Adipocyte (in vitro differentiated cells): Measurements from ENCODE around the gene RIOK1.

Experiments used
- DNase-seq: peaks from one replicate; pipeline ENCODE4 v3.0.0-alpha.2; 2015; ENCODE audit warnings: low read depth
- H3K27me3 ChIP-seq: replicated peaks from 2 replicates; pipeline ENCODE4 v1.7.0; 2013; ENCODE audit warnings: mild to moderate bottlenecking, low read length, moderate library complexity; ENCODE audit not compliant: control insufficient read depth, insufficient read depth
- H3K36me3 ChIP-seq: 2 replicates; pipeline ENCODE4 v1.7.0; 2013; ENCODE audit warnings: low read length, mild to moderate bottlenecking, moderate library complexity; ENCODE audit not compliant: control insufficient read depth, insufficient read depth, severe bottlenecking
- H3K4me1 ChIP-seq: 2 replicates; pipeline ENCODE4 v1.7.0; 2013; ENCODE audit warnings: mild to moderate bottlenecking, low read length, moderate library complexity; ENCODE audit not compliant: control insufficient read depth, insufficient read depth
- H3K4me3 ChIP-seq: 2 replicates; pipeline ENCODE4 v1.7.0; 2013; ENCODE audit warnings: mild to moderate bottlenecking, low read length, moderate library complexity
- H3K9ac ChIP-seq: 2 replicates; pipeline ENCODE4 v1.7.0; 2013; ENCODE audit warnings: mild to moderate bottlenecking, low read length, moderate library complexity
- H3K9me3 ChIP-seq: 2 replicates; pipeline ENCODE4 v1.7.0; 2013; ENCODE audit warnings: mild to moderate bottlenecking, low read length, moderate library complexity; ENCODE audit not compliant: control insufficient read depth

The RIOK1 gene

GRCh38 chr6:7410851-7411250 lies 21.2 kb downstream of the RIOK1 start:
- Histone ChIP-seq H3K4me1 (peaks cover 12% of the 10 kb centered on the region), H3K9me3 (no peaks in the 10 kb centered on the region), H3K4me3 (no peak overlapping the region), H3K9ac (no peak overlapping the region), H3K36me3 (peaks cover 88% of the 10 kb centered on the region), H3K27me3 (no peaks in the 10 kb centered on the region)
- DNase-seq = no peak

GRCh38 chr6:7411328-7411727 lies 21.7 kb downstream of the RIOK1 start:
- Histone ChIP-seq H3K9ac (no peak overlapping the region), H3K9me3 (no peaks in the 10 kb centered on the region), H3K4me3 (no peak overlapping the region), H3K27me3 (no peaks in the 10 kb centered on the region), H3K36me3 (peaks cover 88% of the 10 kb centered on the region), H3K4me1 (peaks cover 12% of the 10 kb centered on the region)
- DNase-seq = no peak

DNA sequence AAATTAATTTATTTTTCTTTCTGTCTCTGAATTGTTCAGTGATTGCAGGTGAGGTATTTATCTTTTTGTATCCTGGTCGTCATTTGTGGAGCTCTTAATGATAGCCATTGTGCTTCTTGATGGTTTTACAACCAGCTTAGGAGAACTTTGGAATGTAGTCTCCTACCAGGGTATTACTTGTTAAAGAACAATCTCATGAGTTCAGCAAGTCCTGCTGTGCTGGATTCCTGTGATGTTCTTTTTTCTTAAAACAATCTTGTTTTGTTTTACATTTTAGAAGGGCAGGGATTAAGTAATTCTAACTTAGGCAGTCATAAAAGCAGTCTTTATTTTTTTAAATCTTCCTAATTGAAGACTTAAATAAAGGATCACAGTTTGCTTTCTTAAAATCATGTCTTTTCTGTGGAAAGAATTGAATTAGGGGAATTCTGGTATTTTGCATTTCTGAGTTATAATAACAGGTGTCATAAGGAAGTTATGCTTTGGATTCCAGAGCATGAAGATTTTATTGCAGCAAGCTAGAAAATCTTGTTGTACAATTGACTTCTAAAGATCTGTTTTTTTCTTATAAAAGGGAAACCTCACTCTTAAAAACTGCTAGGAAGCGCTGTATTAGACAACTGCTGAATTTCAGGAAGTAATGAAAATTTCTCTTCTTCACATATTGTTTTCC lies 23.7 kb downstream of the RIOK1 start:
- no peak for DNase-seq
- Histone ChIP-seq H3K9ac (no peak overlapping the region), H3K4me3 (no peak overlapping the region), H3K4me1 (peaks cover 12% of the 10 kb centered on the region), H3K27me3 (no peaks in the 10 kb centered on the region), H3K9me3 (no peaks in the 10 kb centered on the region), H3K36me3 (peaks cover 87% of the 10 kb centered on the region)

DNA sequence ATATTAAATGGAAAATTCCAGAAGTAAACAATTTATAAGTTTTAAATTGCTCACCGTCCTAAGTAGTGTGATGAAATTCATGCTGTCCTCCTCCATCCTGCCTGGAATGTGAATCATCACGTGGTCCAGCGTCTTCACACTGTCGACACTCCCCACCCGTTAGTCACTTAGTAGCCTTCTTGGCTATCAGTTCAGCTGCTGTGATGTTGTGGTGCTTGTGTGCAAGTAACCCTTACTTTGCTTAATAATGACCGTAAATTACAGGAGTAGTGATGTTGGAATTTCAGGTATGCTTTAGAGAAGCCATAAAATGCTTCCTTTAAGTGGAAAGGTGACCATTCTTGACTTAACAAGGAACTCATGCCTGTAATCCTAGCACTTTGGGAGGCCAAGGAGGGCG lies 25.2 kb downstream of the RIOK1 start:
- Histone ChIP-seq H3K9me3 (no peaks in the 10 kb centered on the region), H3K4me3 (peak overlapping the region; percentile 20), H3K9ac (no peak overlapping the region), H3K27me3 (no peaks in the 10 kb centered on the region), H3K4me1 (peaks cover 18% of the 10 kb centered on the region), H3K36me3 (peaks cover 80% of the 10 kb centered on the region)
- no peak for DNase-seq

GRCh38 chr6:7417684-7418083 lies 28.1 kb downstream of the RIOK1 start:
- H3K27me3 ChIP-seq = no peaks in the 10 kb centered on the region
- no peak for DNase-seq
- H3K9me3 ChIP-seq = no peaks in the 10 kb centered on the region
- H3K4me3 ChIP-seq = no peak overlapping the region
- no peak overlapping the region for H3K9ac ChIP-seq
- peaks cover 18% of the 10 kb centered on the region for H3K4me1 ChIP-seq
- H3K36me3 ChIP-seq = peaks cover 54% of the 10 kb centered on the region

GRCh38 chr6:7418238-7418905 lies 28.8 kb downstream of the RIOK1 start:
- peak; percentile 30 for DNase-seq

DNA sequence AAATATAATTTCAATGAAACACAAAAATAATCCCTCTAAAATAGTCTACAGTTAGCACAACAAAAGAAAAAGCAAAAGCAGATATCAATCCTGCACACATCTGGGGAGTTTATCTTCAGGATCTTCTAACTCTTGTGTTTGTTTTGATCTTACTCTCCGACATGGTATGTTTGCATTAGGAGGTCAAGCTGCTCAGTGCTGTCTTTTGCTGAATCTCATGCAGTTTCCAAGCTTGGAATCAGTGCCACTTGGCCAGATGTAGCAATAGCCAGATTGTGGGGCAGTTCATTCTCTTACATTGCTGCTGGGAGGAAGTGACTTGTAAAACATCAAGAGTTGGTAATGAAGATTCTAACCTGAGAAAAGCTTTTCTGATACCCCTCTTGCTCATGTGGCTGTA lies 29.5 kb downstream of the RIOK1 start:
- H3K36me3 ChIP-seq = peaks cover 41% of the 10 kb centered on the region
- H3K4me3 ChIP-seq = no peak overlapping the region
- H3K9me3 ChIP-seq = no peaks in the 10 kb centered on the region
- no peaks in the 10 kb centered on the region for H3K27me3 ChIP-seq
- peaks cover 20% of the 10 kb centered on the region for H3K4me1 ChIP-seq
- no peak overlapping the region for H3K9ac ChIP-seq
- DNase-seq = peak; percentile 55

More at GRCh38 chr6:7418238-7418905, 28.8 kb downstream of the RIOK1 start:
- Histone ChIP-seq H3K4me3 (no peak overlapping the region), H3K27me3 (no peaks in the 10 kb centered on the region), H3K4me1 (peaks cover 19% of the 10 kb centered on the region), H3K9ac (no peak overlapping the region), H3K9me3 (no peaks in the 10 kb centered on the region), H3K36me3 (peaks cover 48% of the 10 kb centered on the region)

DNA sequence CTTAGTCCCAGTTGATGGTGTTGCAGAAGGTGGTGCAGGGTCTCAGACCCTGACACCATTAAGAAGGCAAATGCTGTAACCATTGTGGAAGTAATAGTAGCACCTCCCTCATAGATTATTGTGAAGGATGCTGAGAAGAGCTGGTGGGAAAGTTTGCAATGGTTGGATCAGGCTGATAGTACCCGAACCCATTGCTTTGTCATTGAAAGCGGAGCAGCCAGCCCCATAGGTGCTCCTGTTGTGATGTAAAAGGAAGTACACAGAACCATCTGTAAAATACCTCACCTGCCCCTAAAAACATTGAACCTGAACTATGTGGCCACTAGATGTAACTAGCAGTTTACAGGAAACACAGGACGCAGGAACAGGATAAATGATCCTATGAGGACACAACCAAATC lies 31.5 kb downstream of the RIOK1 start:
- Histone ChIP-seq H3K9me3 (no peaks in the 10 kb centered on the region), H3K4me1 (peaks cover 20% of the 10 kb centered on the region), H3K27me3 (no peaks in the 10 kb centered on the region), H3K9ac (no peak overlapping the region), H3K36me3 (peaks cover 22% of the 10 kb centered on the region), H3K4me3 (no peak overlapping the region)
- DNase-seq = no peak

GRCh38 chr6:7424058-7424457 lies 34.5 kb downstream of the RIOK1 start:
- Histone ChIP-seq H3K4me3 (no peak overlapping the region), H3K36me3 (no peaks in the 10 kb centered on the region), H3K9me3 (no peaks in the 10 kb centered on the region), H3K4me1 (peaks cover 18% of the 10 kb centered on the region), H3K27me3 (no peaks in the 10 kb centered on the region), H3K9ac (no peak overlapping the region)
- DNase-seq = no peak

- no peak overlapping the region for H3K9ac ChIP-seq
- H3K4me1 ChIP-seq = peaks cover 13% of the 10 kb centered on the region
- no peak overlapping the region for H3K4me3 ChIP-seq
- peak; percentile 69 for DNase-seq
- no peaks in the 10 kb centered on the region for H3K27me3 ChIP-seq
- H3K9me3 ChIP-seq = no peaks in the 10 kb centered on the region
- no peaks in the 10 kb centered on the region for H3K36me3 ChIP-seq
Measured at GRCh38 chr6:7424967-7425807, 35.6 kb downstream of the RIOK1 start.

DNA sequence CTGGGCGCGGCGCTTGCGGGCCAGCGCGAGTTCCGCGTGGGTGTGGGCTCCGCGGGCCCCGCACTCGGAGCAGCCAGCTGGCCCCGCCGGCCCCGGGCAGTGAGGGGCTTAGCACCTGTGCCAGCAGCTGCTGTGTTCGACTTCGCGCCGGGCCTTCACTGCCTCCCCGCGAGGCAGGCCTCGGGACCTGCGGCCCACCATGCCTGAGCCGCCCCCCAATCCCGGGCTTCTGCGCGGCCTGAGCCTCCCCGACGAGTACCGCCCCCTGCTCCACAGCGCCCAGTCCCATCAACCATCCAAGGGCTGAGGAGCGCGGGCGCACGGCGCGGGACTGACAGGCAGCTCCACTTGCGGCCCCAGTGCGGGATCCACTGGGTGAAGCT lies 36.2 kb downstream of the RIOK1 start:
- H3K27me3 ChIP-seq = no peaks in the 10 kb centered on the region
- H3K9ac ChIP-seq = no peak overlapping the region
- no peaks in the 10 kb centered on the region for H3K36me3 ChIP-seq
- H3K9me3 ChIP-seq = no peaks in the 10 kb centered on the region
- H3K4me3 ChIP-seq = no peak overlapping the region
- peaks cover 13% of the 10 kb centered on the region for H3K4me1 ChIP-seq
- DNase-seq = no peak
